H1 (cell line): ENCODE data around the gene SLC39A11. TPM values are rescaled to one million over a fixed set of nuclear protein-coding genes. Genes with fewer than 3 reads are reported as not detected.

Experiments used
- EP300 ChIP-seq, 2 experiments: IDR thresholded peaks; 1 replicate in 1 of 2; 2 replicates in 1 of 2; pipeline ENCODE4 v1.6.1; 2011 to 2012; ENCODE audit warnings: low read depth in 2 of 2, low read length in 2 of 2, mild to moderate bottlenecking in 2 of 2, borderline replicate concordance in 1 of 2, inconsistent platforms in 1 of 2, moderate library complexity in 1 of 2
- JUN ChIP-seq: IDR thresholded peaks from 2 replicates; pipeline ENCODE4 v1.6.1; 2011; ENCODE audit warnings: low read depth, mild to moderate bottlenecking, improper control_type of control experiment, low read length
- KDM5A ChIP-seq: fragments of 200-600 bp; IDR thresholded peaks from 2 replicates; pipeline ENCODE4 v1.7.1; 2012; ENCODE audit warnings: mild to moderate bottlenecking, low read length, inconsistent platforms, mixed read lengths
- polyA plus RNA-seq, 7 experiments: library from polyadenylated mRNA; depleted of rRNA in 3 of 7; stranded (reverse) in 5 of 7; unstranded in 2 of 7; fragments of >200 nt in 5 of 7; fragments of 200-250 nt in 2 of 7; gene quantifications; 1 replicate in 5 of 7; 2 replicates in 1 of 7; 4 replicates in 1 of 7; pipeline versions ENCODE4 v1.2.1 to v1.2.3, GENCODE V29; 2011 to 2013; ENCODE audit warnings: missing spikeins in 2 of 7, mixed read lengths in 2 of 7
- total RNA-seq: library from RNA; stranded (reverse); fragmentation: NEBNext Ultra II Directional; extraction: Animal tissue kit (Norgen Biotek cat#: 25700); gene quantifications from 2 replicates; pipeline ENCODE4 v1.2.1, GENCODE V29; 2021

Gene SLC39A11
- total and polyA plus RNA-seq, 2 of the 8 experiments (the other 6 are each of a cell fraction or from before 2014, with no cell fraction given): 12.2 to 19.6 TPM

- no peak for TF ChIP-seq EP300 (IDR thresholded peaks at IDR 0.05; ENCODE audit: borderline replicate concordance in 1 of 2, low read depth in 2 of 2, low read length in 2 of 2)
- TF ChIP-seq KDM5A: no peak
- no peak for TF ChIP-seq JUN
- TF ChIP-seq, all 59 proteins: peak for 0
These were observed 230.7 kb downstream of the SLC39A11 start (continued) for GRCh38 chr17:72861811-72862210.
